HG02759 (cell line): Measurements from ENCODE around the gene CENPF.
"Not testable (repeated sequence)": the region's sequence is repeated elsewhere in the genome, so short reads cannot be mapped to it uniquely, and the experiment has no call there.

Source experiments
- ATAC-seq: cut with Tn5 transposase; IDR thresholded peaks from one replicate; pipeline ENCODE4 v1.9.1; 2021; ENCODE audit warnings: mild to moderate bottlenecking, moderate library complexity; ENCODE audit not compliant: unreplicated experiment

The CENPF gene, protein sequence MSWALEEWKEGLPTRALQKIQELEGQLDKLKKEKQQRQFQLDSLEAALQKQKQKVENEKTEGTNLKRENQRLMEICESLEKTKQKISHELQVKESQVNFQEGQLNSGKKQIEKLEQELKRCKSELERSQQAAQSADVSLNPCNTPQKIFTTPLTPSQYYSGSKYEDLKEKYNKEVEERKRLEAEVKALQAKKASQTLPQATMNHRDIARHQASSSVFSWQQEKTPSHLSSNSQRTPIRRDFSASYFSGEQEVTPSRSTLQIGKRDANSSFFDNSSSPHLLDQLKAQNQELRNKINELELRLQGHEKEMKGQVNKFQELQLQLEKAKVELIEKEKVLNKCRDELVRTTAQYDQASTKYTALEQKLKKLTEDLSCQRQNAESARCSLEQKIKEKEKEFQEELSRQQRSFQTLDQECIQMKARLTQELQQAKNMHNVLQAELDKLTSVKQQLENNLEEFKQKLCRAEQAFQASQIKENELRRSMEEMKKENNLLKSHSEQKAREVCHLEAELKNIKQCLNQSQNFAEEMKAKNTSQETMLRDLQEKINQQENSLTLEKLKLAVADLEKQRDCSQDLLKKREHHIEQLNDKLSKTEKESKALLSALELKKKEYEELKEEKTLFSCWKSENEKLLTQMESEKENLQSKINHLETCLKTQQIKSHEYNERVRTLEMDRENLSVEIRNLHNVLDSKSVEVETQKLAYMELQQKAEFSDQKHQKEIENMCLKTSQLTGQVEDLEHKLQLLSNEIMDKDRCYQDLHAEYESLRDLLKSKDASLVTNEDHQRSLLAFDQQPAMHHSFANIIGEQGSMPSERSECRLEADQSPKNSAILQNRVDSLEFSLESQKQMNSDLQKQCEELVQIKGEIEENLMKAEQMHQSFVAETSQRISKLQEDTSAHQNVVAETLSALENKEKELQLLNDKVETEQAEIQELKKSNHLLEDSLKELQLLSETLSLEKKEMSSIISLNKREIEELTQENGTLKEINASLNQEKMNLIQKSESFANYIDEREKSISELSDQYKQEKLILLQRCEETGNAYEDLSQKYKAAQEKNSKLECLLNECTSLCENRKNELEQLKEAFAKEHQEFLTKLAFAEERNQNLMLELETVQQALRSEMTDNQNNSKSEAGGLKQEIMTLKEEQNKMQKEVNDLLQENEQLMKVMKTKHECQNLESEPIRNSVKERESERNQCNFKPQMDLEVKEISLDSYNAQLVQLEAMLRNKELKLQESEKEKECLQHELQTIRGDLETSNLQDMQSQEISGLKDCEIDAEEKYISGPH (N-terminal part only)

DNA sequence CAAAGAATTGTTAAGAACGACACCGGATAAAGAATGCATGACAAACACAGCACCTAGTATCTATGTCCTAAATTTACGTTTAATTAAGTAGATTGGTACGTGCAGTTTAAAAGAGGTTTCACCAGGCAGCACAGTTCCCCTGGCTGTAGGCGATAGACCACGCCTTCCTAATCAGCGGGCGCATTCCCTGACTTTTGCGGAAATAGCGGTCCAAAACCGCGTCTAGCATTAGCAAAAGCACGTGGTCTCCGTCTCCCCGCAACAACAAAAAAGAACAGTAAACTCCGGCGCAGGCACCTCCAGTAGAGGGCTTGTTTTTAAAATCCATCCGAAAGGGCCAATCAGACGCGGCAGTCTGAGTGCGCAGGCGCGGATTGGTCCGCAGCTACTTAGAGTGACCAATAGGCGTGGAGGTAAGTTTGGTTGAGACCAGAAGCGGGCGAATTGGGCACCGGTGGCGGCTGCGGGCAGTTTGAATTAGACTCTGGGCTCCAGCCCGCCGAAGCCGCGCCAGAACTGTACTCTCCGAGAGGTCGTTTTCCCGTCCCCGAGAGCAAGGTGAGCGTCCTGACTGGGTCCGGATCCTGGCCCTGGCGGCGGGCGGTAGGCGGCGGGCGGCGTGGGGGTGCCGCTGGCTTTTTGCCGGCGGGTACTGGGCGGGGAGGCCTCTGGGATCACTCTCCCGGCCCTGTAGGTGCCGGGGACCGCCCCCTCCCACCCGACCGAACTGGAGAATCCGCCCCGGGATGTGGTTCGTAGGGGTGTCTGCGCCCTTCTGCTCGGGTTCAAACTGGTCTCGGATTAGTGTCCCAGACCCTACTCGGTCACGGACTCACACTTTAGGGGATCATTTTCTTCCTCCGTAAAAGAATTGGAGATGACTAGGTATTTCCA lies at the start of gene CENPF:
CENPF (plus strand) TSS at position 432 of the 894 bp plus-strand sequence. CDS start 10,560 bp downstream, outside the sequence.
- peak; percentile 99 for ATAC-seq

DNA sequence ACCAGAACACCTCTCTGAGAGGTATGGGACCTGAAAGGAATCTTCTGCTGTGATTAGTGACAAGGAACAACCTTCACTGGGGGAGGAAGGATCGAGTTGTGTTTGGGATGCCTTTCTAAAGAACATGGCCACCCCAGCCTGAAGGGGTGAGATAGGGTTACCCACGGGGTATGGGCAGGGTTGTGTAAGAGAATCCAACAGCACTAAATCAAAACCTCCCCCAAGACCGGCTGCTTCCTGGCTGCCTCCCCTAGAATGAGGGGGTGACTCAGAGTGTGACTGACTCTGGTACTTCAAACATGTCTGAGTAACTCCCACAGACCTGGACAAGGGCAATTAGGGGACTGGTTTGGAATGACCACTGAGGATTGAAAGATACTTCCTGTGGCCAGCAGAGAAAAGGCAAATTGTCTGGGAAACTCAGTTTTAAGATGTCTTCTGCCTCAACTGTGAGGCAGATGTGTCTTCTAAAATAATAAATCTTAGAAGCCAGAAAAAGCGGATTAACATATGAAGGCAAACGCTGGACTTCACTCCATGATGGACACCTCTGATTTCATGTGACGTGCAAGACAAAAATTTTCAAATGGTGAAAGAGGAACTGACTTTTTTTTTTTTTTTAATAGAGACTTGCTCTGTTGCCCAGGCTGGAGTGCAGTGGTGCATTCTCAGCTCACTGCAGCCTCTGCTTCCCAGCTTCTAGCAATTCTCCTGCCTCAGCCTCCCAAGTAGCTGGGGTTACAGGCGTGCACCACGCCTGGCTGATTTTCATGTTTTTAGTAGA lies 44.9 kb upstream of the CENPF start:
- ATAC-seq, result peak; percentile 67

DNA sequence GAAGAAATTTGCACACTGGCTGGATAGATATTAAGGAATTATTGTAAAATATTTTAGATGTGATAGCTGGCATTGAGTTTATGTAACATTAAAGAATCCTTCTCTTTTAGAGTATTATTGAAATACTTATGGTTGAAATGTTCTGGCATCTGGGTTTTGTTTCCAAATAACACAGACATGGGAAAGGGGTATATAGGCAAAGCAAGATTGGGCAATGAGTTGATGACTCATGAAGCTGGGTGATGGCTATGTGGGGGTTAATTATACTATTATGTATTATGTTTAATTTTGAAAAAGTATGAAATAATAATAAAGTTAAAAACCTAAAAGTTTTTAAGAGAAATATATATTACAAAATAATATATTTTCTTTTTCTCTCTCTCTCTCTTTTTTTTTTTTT lies 39.1 kb upstream of the CENPF start:
- ATAC-seq, result no peak

DNA sequence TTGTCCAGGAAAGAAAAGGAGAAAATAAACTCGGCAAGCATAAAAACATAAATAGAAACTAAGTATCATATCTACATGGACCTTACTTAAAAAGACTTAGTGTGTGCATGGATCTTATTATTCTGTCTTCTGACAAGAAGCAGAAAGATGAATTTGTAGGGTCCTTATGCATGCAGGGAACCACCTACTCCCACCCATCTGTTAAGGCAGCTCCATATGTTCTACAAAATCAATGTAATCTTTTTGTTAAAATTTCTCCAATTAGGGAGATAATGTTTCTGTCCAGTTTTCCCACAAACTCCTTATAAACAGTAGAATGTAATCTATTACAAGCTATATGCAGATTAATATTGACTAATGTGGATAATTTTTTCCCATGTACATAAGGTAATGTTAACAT lies 37.7 kb upstream of the CENPF start:
- ATAC-seq, result no peak

DNA sequence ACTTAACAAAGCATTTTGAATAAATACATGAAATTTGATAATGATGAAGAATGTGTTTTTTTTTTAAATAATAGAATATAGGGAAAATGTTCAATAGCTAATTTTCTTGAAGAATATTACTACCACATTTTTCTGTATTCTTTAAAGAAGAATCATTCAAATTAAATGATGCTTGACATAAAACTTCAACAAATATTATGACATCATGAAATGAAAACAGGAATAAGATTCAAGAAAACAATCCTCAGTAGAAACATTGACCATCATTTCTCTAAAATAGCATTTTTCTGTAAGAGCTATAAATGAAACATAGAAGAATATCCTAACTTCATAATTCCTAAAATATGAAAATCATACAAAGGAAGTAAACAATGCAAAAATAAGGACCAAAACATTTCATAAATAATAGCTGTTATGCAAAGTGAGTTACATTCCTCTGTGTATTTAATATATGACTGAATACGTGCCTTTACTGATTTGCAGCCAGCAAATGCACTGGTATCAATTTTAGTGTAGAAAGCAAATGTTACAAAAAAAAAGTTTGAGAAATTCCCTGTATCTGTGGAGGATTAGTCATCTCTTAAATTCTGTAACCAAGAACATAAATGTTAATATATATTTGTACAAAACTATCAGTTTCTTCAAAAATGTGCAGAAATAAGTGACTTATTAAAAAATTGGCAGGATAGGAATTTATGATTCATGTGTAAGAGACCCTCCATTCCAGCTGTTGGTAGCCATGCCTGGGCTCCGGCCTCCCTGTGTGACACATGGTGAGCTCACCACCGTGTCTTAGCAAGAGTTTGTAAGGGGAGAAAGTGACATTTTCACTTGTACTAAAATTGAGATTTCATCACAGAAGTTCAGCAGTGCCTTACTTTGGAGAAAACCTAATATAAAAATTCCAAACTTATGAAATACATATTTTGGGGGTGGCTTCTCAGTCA lies 36.6 kb upstream of the CENPF start:
- peak; percentile 65 for ATAC-seq

DNA sequence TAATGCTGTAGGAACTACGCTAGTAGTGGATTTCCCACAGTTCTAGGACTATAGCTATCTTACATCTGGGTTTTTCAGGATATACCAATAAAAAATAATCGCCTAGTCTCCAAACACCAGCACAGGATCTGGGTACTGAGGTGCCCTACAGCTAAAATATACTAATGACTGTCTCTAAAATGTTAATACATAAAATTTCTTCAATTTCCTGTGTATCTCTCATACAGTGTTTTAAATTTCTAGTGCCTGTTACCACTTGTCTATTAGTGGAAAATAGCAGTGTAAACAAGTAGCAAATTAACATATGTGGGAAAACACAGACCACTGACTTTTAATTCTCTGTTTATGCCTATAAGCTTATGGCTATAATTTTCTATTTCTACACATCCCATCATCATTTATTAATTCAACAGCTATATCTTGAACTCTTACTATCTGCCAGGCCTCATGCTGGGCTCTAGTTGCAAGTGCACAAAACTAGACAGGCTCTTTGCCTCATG lies 35.5 kb upstream of the CENPF start:
- ATAC-seq, result no peak

DNA sequence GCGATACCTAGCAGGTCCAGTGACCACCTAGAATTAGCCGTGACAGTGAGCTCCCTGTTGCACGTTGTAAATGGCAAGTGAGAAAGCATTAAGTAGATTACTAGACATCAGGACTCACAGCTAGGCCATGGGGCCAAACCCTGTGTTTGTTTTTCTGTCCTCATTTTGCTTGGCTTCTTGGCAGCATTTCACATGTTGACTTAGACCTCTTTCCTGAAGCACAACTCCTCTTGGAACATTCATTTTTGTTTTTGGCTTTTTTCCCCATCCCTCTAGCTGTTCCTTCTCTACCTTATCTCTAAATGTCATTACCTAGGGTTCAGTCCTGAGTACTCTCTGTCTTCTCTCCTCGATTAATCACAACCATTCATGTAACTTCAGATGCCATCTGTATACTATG lies 34.7 kb upstream of the CENPF start:
- ATAC-seq, result no peak

DNA sequence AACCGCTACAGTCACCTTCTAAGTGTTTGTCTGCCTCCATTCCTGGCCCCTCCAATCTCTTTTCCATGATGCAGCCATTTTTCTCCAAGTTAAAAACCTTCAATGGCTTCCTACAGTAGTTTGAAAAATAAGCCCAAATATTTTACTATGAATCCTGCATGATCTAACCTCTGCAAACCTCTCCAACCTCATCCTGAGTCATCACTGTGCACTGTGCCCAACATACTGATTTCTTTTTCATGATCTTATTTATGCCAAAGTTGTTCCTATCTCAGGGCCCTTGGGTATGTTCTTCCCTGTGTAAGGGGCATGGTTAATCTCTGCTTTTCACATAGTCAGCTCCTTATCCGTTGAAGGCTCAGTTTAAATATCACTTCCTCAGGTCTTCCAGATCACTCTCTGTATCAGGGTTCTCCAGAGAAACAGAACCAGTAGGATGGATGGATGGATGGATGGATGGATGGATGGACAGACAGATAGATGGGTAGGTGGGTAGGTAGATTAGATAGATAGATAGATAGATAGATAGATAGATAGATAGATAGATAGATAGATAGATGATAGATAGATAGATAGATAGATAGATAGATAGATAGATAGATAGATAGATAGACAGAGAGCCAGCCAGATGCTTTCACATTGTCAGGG lies 33.5 kb upstream of the CENPF start:
- no peak for ATAC-seq

DNA sequence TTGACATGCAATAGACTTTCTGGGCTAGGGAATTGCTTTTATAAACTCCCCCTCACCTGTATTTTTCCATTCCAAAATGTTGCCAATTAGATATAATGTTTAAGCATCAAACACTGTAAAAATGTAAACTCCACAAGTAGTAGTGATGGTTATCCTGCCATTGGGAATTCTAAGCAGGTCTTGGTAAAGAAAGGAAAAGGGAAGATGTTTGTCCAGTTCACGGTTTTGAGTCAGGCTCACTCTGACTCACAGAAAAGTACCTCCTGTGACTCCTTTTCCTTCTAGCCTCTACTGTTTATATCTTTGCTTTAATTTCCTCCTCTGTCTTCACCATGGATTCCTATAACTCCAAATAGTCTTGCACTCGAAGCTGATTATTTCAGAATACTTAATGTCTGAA lies 32.6 kb upstream of the CENPF start:
- ATAC-seq, result no peak

DNA sequence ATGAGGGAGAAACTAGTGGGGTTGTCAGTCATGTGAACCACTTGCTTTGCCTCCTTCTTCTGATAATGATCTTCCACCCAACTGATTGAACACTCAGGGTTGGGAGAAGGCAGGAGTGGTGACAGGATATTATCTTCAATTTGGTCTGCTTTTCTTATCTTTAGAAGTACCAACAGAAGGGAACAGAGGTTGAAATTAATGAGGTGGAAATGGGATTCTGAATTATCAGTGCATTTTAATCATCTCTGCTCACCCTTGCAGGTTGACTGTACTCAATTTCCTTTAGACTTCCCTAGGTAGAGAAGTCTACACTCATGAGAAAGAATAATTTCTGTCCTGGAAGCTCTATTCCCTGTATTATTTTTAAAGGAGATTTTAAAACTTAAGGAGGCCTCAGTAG lies 31.7 kb upstream of the CENPF start:
- ATAC-seq, result no peak

DNA sequence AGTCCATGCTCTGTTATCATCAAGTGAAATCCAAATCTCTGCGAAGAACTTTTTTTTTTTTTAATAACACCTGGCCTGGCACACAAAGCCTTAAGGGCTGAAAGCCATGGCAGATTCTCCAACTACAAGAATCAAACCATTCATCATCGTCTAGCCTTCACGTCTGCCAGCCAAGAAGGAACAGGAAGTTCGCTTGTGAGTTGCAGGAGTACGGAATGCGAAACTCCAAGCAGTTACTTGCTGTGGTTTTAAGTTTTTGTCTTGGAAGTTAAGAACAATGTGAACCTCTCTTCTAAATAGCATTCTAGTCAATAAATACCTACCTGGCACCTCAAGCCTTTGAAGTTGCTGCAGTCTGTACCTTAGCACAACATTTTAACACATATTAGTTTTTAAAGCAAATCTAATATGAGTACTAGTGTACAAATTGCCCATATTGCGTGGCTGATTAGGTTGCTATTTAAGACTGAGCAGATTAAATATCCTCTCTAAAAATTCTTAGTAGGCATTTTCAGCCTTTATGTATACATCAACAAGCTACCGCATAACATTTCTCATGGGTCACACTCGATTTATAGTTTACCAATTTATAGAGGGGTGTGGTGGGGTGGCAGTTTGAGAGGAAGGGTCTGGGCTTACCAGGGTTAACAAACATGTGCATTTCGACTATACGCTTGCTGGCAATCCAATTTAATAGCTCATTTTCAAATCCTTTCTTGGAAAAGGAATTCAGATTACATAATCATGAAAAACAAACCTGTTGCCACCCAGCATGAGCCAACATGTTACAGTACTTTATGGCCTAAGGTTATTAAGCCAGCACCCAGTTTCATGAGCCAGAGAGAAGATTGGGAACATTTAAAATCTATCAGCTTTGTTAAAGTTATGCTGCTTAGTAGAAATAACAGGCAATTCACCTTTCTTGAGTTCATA lies 29.3 kb upstream of the CENPF start:
- no peak for ATAC-seq

DNA sequence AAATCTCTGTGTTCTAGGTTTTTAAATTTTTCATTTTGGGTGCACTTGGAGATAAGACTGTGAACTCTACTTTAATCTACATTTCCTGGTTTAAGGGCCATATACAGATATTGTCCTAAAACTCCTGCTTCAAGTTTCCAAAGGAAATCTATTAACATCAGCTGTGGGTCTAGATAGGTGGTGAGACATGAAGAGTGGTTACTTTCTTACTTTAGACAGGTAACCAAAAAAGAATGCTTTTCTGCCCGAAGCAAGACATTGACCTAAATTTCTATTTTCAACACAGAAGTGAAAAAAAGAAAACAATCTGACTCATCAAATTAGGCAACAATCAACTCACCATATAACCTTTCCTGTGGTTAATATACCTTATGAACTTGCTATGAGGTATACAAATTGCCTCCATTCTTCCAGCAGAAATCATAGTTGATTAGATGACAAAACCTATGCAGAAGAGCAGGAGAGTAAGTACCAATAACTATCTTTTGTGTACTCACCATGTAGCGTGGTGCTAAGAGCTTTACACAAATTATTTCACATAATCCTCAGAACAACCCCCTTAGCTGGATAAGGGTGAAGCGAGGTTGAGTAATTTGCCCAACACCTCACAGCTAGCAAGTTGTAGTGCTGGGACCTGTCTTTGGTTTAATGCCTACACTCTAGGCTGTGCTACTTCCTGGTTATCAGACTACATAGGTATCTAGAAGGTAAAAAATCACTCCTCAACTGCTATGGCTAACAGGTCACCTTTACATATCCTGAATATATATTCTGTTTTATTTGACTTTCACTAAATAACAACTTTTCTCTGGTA lies 28.2 kb upstream of the CENPF start:
- no peak for ATAC-seq

DNA sequence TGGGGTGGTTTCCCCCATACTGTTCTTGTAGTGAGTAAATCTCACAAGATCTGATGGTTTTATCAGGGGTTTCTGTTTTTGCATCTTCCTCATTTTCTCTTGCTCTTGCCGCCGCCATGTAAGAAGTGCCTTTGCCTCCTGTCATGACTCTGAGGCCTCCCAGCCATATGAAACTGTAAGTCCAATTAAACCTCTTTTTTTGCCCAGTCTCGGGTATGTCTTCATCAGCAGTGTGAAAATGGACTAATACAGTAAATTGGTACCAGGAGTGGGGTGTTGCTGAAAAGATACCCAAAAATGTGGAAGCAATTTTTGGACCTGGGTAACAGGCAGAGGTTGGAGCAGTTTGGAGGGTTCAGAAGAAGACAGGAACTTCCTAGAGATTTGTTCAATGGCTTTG lies 26.9 kb upstream of the CENPF start:
- ATAC-seq, result not testable (repeated sequence)

DNA sequence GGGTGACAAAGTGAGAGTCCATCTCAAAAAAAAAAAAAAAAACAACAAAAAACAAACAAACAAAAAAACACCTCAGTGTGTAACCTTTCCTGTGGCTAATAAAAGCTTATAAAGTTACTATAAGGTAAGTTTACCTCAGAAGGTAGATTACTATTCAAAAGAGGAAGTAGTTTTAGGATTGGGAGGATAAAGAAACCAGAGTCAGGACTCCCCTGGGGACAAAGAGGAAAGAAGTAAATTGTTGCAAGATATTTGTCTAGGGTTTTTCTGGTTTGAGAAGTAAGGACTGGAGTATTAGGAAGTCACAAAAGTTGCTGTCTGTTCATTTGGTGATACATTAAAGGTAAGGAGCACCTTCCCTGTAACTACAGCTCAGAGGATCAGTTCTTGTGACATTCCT lies 23.8 kb upstream of the CENPF start:
- ATAC-seq, result no peak

DNA sequence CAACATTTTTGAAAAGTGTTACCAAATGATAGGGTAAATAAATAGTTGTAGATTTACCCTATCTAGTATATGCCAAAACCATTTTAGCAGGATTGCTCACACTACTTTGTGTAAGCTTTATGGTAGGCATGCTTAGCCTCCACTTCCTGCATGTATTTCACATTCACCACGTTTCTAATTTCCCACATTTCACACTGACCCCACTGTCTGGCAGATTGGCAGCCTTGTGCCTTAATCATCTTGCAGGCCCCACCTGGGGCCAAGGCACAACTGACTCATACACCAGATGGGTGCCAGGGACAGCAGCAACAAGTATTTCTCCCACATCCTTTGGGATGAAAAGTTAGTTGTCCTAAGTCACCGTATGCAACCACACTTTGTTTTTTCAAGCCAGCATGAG lies 21.2 kb upstream of the CENPF start:
- ATAC-seq, result no peak
